Natural killer cell (primary cell): ENCODE measurements around the gene ADAMTS17. TPM values are rescaled to one million over a fixed set of nuclear protein-coding genes. Genes with fewer than 3 reads are reported as not detected.

Experiments used
- ATAC-seq, 3 donors: fragments of 150-1000 bp in 2 of 3; fragments of 200-7000 bp in 1 of 3; cut with Tn5 transposase; 1 replicate in 1 of 3; 2 replicates in 2 of 3; pipeline ENCODE4 v1.10.0; 2021; ENCODE audit warnings: mild to moderate bottlenecking in 2 of 3, moderate library complexity in 2 of 3
- DNase-seq, 2 donors: peaks; one replicate each; pipeline versions ENCODE4 v3.0.0 to v3.0.0-alpha.2; 2013 to 2021; ENCODE audit warnings: mixed read lengths in 1 of 2
- H3K27ac ChIP-seq: one replicate; pipeline ENCODE4 v1.5.1; 2013; ENCODE audit warnings: mild to moderate bottlenecking, low read length
- H3K27me3 ChIP-seq: one replicate; pipeline ENCODE4 v1.6.1; 2013; ENCODE audit warnings: low read length; ENCODE audit not compliant: control insufficient read depth, insufficient read depth
- H3K36me3 ChIP-seq: one replicate; pipeline ENCODE4 v1.6.1; 2013; ENCODE audit warnings: low read length; ENCODE audit not compliant: control insufficient read depth, insufficient read depth
- H3K4me1 ChIP-seq: one replicate; pipeline ENCODE4 v1.6.1; 2013; ENCODE audit warnings: low read length; ENCODE audit not compliant: control insufficient read depth, insufficient read depth
- H3K4me3 ChIP-seq: one replicate; pipeline ENCODE4 v1.5.1; 2013; ENCODE audit warnings: low read length
- H3K9me3 ChIP-seq: one replicate; pipeline ENCODE4 v1.6.1; 2013; ENCODE audit warnings: low read length; ENCODE audit not compliant: control insufficient read depth, insufficient read depth
- H3K27ac Mint-ChIP-seq, 2 donors: one replicate each; pipeline ENCODE4 v1.8.0; 2022; ENCODE audit warnings: mild to moderate bottlenecking in 2 of 2, mixed read lengths in 2 of 2, moderate library complexity in 1 of 2
- H3K27me3 Mint-ChIP-seq, 2 donors: one replicate each; pipeline ENCODE4 v1.8.0; 2022; ENCODE audit warnings: low read depth in 2 of 2, mixed read lengths in 2 of 2
- H3K36me3 Mint-ChIP-seq: one replicate; pipeline ENCODE4 v1.8.0; 2022; ENCODE audit warnings: mixed read lengths
- H3K4me1 Mint-ChIP-seq, 2 donors: one replicate each; pipeline ENCODE4 v1.8.0; 2022; ENCODE audit warnings: mixed read lengths in 2 of 2
- H3K4me3 Mint-ChIP-seq: one replicate; pipeline ENCODE4 v1.8.0; 2022; ENCODE audit warnings: mild to moderate bottlenecking, moderate library complexity, mixed read lengths
- H3K9me3 Mint-ChIP-seq, 2 donors: one replicate each; pipeline ENCODE4 v1.8.0; 2022; ENCODE audit warnings: mixed read lengths in 2 of 2
- WGBS: methylation state at CpG from one replicate; pipeline ENCODE4 v1.1.7; 2013; ENCODE audit warnings: missing lambda C conversion rate; ENCODE audit not compliant: insufficient coverage; 5-methylcytosine and 5-hydroxymethylcytosine counted together
- intact Hi-C: fragments of 100-400 bp; cut with micrococcal nuclease; formaldehyde crosslinking; loops from one replicate; pipeline ENCODE4 v1.14.2; 2022
- total RNA-seq, 4 donors: library from RNA; stranded (reverse); fragments of 120-200 nt in 1 of 4; gene quantifications; one replicate each; pipeline versions ENCODE4 v1.2.3 to v1.2.4, GENCODE V29; 2013 to 2022
- TF ChIP-seq, protein P1 (sequence below): fragments of 200-600 bp; IDR thresholded peaks from one replicate; pipeline ENCODE4 v1.8.0; 2022; ENCODE audit warnings: antibody characterized with exemption

The ADAMTS17 gene
- total RNA-seq, 3 donors from 2014 or later (not counting 1 experiment from before 2014, with no cell fraction given) = 4.8 to 9.5 (median 5.3) TPM

- TF ChIP-seq, protein P1, sequence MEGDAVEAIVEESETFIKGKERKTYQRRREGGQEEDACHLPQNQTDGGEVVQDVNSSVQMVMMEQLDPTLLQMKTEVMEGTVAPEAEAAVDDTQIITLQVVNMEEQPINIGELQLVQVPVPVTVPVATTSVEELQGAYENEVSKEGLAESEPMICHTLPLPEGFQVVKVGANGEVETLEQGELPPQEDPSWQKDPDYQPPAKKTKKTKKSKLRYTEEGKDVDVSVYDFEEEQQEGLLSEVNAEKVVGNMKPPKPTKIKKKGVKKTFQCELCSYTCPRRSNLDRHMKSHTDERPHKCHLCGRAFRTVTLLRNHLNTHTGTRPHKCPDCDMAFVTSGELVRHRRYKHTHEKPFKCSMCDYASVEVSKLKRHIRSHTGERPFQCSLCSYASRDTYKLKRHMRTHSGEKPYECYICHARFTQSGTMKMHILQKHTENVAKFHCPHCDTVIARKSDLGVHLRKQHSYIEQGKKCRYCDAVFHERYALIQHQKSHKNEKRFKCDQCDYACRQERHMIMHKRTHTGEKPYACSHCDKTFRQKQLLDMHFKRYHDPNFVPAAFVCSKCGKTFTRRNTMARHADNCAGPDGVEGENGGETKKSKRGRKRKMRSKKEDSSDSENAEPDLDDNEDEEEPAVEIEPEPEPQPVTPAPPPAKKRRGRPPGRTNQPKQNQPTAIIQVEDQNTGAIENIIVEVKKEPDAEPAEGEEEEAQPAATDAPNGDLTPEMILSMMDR = no peak
- Histone ChIP-seq H3K4me1 (no peaks in the 10 kb centered on the region), H3K27ac (no peak overlapping the region), H3K27me3 (no peaks in the 10 kb centered on the region), H3K4me3 (no peak overlapping the region), H3K36me3 (no peaks in the 10 kb centered on the region), H3K9me3 (peaks cover 4% of the 10 kb centered on the region)
- Mint-ChIP-seq H3K27ac (no peak overlapping the region), H3K36me3 (no peaks in the 10 kb centered on the region), H3K4me3 (no peak overlapping the region), H3K9me3 (no peaks in the 10 kb centered on the region), H3K27me3 (peaks cover 0 to 6% of the 10 kb centered on the region in 2 donors), H3K4me1 (no peaks in the 10 kb centered on the region)
- DNase-seq (no peak), ATAC-seq (no peak)
- intact Hi-C loops = no loop called here
- 84% methylated on average over 4 of the region's 4 CpGs for WGBS
Observed at GRCh38 chr15:100318880-100319279, 22.9 kb downstream of the ADAMTS17 start.

DNA sequence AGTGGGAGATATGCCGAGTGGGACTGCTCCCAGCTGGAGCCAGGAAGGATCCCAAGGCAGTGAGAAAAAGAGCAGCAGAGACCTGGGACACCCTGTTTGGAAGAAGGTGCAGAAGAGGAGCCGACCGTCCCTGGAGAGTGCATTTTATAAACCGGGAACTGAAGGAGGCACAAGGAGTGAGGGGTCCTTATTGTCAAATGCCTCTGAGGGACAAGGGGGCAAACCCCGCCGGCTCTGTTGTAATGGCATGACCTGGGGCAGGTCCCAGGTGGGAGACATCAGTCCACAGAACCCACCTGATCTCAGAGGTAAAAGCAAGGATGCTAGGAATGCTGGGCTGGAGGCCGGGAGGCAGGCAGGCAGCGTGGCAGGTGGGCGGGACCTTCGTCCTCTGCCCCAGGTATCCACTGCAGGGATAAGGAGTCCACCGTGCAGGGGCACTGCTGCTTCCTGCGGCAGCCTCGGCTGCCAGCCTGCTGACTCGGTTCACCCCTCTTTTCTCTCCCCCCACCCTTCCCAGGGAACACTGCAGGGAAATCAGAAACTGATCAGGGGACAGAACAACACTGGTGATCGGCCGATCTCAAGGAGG lies 26.9 kb downstream of the ADAMTS17 start:
- no peaks in the 10 kb centered on the region for H3K36me3 ChIP-seq
- H3K4me1 Mint-ChIP-seq = no peaks in the 10 kb centered on the region
- 86% methylated on average over 16 of the region's 16 CpGs for WGBS
- ATAC-seq (no peak), DNase-seq (no peak)
- peaks cover 4% of the 10 kb centered on the region for H3K9me3 ChIP-seq
- H3K36me3 Mint-ChIP-seq = no peaks in the 10 kb centered on the region
- H3K4me3 ChIP-seq = no peak overlapping the region
- no peak overlapping the region for H3K4me3 Mint-ChIP-seq
- TF ChIP-seq, protein P1 = no peak
- H3K27me3 Mint-ChIP-seq = peaks cover 0 to 7% of the 10 kb centered on the region in 2 donors
- no peak overlapping the region for H3K27ac Mint-ChIP-seq
- H3K4me1 ChIP-seq = no peaks in the 10 kb centered on the region
- H3K27ac ChIP-seq = no peak overlapping the region
- no peaks in the 10 kb centered on the region for H3K27me3 ChIP-seq
- intact Hi-C loops = no loop called here
- no peaks in the 10 kb centered on the region for H3K9me3 Mint-ChIP-seq

- TF ChIP-seq, protein P1 = no peak
- 85% methylated on average over 8 of the region's 8 CpGs for WGBS
- intact Hi-C loops = no loop called here
Observed at GRCh38 chr15:100311833-100312476, 29.8 kb downstream of the ADAMTS17 start.

More at GRCh38 chr15:100311833-100312476, 29.8 kb downstream of the ADAMTS17 start:
- ATAC-seq (no peak), DNase-seq (no peak)
- Mint-ChIP-seq H3K27ac (no peak overlapping the region), H3K4me1 (no peaks in the 10 kb centered on the region), H3K4me3 (no peak overlapping the region), H3K9me3 (no peaks in the 10 kb centered on the region), H3K27me3 (peaks cover 6 to 15% of the 10 kb centered on the region in 2 donors), H3K36me3 (no peaks in the 10 kb centered on the region)
- Histone ChIP-seq H3K27ac (no peak overlapping the region), H3K36me3 (no peaks in the 10 kb centered on the region), H3K27me3 (no peaks in the 10 kb centered on the region), H3K9me3 (no peaks in the 10 kb centered on the region), H3K4me3 (no peak overlapping the region), H3K4me1 (no peaks in the 10 kb centered on the region)
